T-helper 1 cell treated with Interleukin-12 subunit alpha and Interleukin-12 subunit beta and Interleukin-4 antibody, amounts not matched to agents 30 ng/mL and 1 ng/mL, for 36 hours (primary cell): Measurements from ENCODE around the gene CADM2. TPM values are rescaled to one million over a fixed set of nuclear protein-coding genes. Genes with fewer than 3 reads are reported as not detected.
"Not testable (repeated sequence)": the region's sequence is repeated elsewhere in the genome, so short reads cannot be mapped to it uniquely, and the experiment has no call there.

Source experiments
- intact Hi-C: fragments of 100-400 bp; cut with micrococcal nuclease; formaldehyde crosslinking; loops from one replicate; pipeline ENCODE4 v1.15.1; 2024
- total RNA-seq: library from RNA; stranded (reverse); gene quantifications from 2 replicates; pipeline ENCODE4 v1.2.3, GENCODE V29; 2022

CADM2 gene
- total RNA-seq, 1 donor from 2014 or later = not detected

DNA sequence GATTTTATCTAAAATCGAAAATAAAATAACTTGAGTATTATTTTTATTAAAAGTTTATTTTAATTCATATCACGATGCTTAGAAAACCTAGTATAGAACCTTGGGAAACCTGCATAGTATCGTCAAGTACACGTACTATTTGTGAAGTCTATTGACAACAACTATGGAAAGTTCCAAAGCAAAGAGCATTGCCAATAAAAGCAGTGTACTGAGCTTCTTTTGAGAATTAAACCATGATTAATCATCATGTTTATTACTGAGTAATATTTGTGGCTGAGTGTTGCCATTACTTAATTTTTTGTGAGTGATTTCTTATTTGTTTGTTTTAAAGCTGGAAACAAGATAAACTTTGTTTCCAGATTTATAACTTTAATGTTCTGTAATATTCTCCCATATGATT, 674.1 kb downstream of the CADM2 start:
- intact Hi-C loops = no loop called here

GRCh38 chr3:85652360-85652759, 693.6 kb downstream of the CADM2 start:
- intact Hi-C loops = no loop called here

GRCh38 chr3:85660451-85660850, 701.7 kb downstream of the CADM2 start:
- intact Hi-C loops = no loop called here

DNA sequence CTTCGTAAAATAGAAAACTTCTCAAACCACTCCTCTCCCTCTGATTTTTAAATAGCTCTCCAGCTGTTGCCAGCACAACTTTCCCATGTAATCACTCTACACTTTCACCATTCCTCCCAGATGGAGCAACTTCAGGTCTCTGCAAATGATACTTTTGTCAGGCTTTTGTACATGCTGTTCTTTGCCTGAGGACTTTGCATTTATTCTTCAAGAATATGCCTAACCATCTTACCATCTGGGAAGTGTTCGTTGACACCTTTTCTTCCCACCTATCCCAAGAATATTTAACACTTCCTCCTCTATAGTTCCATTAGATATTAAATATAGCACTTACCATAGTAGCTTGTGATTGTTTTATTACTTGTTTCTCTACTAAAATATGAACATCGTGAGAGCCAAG, 703.7 kb downstream of the CADM2 start:
- intact Hi-C loops = no loop called here

- intact Hi-C loops = no loop called here
These were observed 709.0 kb downstream of the CADM2 start for GRCh38 chr3:85667744-85668143.

- intact Hi-C loops = no loop called here
These were observed 711.9 kb downstream of the CADM2 start for GRCh38 chr3:85670634-85671205.

GRCh38 chr3:85672761-85673160, 714.0 kb downstream of the CADM2 start:
- intact Hi-C loops = no loop called here

DNA sequence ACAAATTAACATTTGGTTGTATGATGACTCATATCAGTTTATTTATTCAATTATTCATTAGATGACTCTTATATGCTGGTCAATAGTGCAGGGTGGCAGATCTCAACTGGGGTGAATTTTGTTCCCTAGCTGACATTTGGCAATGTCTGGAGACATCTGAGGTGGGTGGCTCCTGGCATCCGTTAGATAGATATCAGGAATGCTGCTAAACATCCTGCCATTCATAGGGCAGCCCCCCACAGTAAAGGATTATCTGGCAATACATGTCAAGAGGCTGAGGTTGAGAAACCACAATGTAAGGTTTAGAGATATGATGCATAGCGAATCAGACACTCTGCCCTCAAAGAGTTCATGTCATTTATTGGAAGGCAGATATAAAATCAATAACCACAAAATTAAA, 719.9 kb downstream of the CADM2 start:
- intact Hi-C loops = no loop called here

DNA sequence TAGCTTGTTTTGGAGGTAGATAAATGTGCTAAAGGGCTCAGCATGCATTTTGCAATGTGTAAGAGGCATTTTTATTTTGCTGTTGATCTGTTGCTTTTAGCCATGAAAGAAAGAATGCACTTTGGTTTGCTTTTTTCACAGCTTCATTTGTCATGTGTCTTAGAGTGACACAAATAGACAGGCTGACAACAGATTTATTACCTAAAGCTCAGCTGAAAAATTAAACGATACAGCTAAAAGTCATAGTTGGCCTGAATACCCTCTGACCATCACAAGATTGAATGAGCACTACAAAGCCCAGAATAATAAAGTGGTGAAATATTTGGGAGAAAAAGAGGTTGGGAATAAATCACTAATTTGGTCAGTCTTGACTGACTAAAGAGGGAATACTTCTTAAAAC, 723.1 kb downstream of the CADM2 start:
- intact Hi-C loops = no loop called here

DNA sequence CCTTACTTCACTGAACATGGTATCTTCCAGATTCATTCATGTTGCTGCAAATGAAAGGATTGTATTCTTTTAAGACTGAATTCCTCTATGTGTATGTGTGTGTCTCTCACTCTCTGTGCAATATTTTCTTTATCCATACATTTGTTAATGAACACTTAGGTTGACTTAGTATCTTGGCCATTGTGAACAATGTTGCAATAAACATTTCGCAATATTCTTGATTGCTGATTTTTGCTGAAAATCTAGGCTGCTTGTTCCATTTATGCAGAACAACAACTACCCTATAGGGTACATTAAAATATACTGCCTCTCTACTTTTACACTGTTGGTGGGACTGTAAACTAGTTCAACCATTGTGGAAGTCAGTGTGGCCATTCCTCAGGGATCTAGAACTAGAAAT, 732.4 kb downstream of the CADM2 start:
- intact Hi-C loops = no loop called here

DNA sequence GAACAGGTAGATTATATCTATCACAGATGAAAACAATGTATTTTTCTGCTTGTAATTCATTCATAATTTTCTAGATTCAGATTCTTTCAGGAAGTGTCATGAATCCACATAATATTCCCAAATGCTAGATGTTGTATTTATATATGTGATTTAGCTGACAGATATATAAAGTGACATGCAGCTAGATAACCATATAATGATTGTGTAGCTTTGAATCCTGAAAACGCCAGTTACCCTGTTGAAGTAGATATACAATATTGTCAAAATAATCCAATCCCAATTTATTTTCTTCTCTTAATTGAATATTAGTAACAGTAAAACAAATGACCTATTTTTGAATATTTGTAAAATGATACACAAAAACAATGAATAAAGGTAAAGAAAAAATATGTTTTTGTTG, 738.4 kb downstream of the CADM2 start:
- intact Hi-C loops = no loop called here

GRCh38 chr3:85706130-85706529, 747.3 kb downstream of the CADM2 start:
- intact Hi-C loops = no loop called here

DNA sequence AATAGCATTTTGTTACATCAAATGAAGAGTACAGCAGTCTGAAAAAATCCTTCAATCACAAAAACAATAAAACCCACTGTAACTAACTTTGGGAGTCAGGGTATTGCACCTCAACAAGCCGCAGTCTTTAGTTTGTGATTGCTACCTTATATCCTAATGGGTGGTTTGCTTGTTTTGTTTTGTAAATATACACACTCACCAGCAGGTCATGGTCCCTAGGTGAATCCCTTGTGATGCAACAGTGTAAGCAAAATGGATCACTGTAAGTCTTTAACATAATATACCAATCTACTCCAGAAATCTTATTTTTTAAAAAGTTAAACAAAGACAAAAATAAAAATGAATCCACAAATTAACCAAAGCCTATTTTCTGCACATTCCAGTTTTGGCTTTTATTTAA, 749.5 kb downstream of the CADM2 start:
- intact Hi-C loops = not testable (repeated sequence)

DNA sequence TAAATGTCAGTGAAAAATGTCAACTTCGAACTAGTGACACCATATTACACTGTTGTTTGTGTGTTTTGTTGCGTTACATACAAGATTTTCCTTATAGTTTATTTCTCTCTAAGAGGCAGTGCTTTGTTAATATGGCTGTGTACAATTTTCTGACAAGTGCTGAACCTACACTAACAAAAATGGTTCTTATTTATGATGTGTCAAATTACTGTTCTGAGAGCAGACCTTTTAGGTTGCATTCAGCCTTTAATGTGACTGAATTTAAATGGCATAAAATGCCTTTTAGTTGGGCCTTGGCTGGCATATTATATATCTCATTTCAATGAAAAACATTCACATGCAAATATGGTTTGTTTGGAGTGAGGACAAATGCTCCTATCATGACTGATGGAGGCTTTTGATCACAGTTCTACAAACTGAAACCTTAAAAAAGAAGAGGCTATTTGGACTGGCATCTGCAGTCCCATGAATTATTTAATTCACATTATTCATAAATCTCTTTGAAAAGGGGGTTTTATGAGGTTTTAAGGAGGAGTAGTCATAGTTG, 750.6 kb downstream of the CADM2 start:
- intact Hi-C loops = no loop called here

DNA sequence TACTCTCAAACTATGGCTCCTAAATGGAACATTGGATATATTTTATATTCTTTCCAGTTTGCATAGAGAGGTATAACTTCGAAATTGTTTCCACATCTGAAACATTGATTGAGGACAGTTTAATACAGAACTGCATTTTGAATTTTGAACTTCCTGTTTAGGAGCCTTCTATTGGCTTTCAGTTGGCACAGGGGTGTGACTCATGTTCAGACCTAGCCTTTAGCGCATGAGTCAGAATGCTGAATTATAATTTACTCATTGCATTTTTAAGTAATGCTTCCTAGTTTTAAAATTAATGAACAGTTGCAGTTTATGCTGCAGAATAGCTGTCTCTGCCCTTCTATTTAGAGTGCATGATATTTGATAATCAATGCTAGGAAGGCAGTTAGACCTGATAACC, 751.7 kb downstream of the CADM2 start:
- intact Hi-C loops = no loop called here

DNA sequence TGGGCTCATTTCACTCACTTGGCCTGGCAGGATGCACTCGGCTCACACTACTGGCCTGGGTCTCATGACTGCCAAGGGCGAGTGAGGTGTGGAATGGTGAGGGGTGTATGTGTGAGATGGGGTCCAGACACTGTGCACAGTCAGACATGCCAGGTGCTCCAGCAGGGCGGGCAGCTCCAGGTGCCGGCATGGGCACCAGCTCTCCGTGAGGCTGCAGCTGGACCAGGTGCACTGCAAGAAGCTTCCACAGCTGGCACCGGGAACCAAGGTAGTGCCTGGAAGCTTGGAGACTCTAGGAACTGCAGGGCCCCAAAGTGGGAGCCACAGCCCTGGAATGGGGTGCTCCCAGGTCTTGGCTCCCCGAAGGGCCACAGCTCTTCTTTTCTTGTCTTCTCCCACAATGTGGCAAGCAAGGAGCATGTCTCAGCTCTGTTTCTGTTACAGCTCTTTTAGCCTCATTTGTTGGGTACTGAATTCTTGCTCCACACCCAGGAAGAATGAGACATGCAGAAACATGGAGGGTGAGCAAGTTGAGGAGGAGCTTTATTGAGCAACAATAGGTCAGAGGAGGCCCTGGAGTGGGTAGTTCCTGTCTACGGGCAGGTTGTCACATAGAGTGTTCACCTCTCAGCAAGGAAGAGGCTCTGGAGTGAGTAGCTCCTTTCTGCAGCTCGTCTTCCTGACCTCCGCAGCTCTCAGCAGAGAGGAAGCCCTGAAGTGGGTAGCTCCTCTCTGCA, 762.8 kb downstream of the CADM2 start:
- intact Hi-C loops = no loop called here

DNA sequence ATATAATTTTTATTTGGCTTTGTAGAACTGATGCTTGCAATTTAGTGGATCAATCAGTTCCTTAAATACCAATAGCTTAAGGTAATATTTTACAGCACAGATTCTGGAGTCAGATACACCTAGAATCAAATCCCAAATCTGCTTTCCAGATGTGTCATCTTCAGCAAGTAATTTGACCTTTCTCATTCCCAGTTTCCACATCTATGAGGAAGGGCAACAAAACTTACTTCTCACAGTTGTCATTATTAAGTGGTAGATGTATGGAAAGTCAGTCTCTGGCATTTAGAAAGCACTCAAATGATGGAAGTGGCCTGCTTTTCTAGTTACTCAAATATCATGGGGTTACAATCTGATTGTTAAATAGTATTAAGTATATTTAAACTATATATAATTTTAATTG, 767.0 kb downstream of the CADM2 start:
- intact Hi-C loops = no loop called here

DNA sequence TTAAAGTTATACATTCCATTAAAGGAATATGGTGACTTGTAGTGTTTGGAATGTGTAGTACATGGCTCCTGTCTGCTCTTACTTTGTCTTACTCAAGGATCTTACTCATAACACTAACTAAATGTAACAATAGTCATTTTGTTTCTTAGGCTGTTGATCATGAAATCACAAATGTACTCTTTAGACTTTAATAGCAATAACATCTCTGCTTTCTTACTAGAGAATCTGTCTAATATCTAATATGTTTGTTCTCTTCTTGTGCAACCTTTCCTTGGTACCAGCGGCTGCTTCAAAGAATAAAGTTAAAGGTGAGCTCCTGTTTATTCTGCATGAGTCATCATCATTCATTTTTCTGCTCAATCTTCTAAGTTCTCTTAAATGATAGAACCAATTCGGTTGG, 767.5 kb downstream of the CADM2 start:
- intact Hi-C loops = no loop called here

DNA sequence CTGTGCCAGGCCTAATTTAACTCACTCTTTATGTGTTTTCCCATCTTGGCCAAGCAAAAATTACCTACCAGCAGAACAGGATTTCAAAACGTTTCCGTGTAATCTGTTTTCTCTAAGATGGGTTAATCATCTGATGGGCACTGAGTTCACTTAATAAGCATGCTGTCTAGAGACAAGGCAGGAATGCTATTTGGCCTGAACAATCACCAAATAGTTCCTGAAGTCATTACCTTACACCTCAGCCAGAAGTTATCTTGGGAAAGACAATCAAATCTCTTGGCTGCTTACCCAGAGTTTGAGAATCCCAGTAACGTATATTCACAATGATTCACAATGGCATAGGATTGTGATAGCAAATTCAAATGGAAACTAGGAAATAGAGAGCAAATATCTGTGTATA, 779.1 kb downstream of the CADM2 start:
- intact Hi-C loops = loop anchor here (10.0 kb wide), 1 partner anchor 1777 kb away; no protein-coding TSS in a partner anchor

DNA sequence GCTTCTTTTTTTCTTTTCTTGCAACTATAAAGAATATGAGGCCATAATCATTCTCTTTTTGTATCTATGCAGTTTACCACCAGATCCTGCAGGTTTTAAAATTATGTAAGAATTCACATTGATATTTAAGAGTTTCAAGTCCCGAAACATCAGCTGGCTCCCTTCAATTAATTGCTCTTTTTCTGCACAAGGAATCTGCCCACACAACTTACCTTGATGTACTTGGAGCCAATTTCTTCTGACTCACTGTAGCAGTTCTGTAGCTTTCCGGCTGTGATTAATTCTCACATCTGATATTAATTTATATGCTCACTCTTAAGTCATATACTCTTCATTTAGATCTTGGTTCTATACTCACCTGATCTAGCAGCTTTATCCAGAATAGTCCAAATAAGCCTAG, 781.8 kb downstream of the CADM2 start:
- intact Hi-C loops = no loop called here

DNA sequence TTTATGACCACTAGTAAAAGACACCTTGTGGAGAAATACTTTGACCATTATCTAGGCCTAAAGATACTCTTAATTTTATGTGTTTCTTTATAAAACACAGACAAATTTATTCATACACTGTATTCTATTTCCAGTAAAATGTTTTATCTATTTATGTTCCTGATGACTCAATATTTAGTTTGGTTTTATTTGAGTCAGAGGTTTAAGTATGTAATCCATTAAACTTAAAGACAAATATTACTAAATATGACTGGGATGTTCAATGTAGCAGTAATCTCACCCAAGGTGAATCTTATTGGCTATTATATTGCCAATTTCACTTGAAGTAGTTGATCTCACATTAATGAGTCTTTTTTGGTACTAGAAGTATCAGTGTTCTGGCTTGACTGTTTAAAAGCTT, 799.7 kb downstream of the CADM2 start:
- intact Hi-C loops = no loop called here

- intact Hi-C loops = no loop called here
These were observed 801.6 kb downstream of the CADM2 start for GRCh38 chr3:85760342-85760741.

GRCh38 chr3:85780806-85781205, 822.0 kb downstream of the CADM2 start:
- intact Hi-C loops = no loop called here
